ENCODE measurements around the gene FBXL13. TPM values are rescaled to one million over a fixed set of nuclear protein-coding genes. Genes with fewer than 3 reads are reported as not detected.
"Not testable (repeated sequence)": the region's sequence is repeated elsewhere in the genome, so short reads cannot be mapped to it uniquely, and the experiment has no call there.

FBXL13 gene
- total RNA-seq, 1 experiment from 2014 or later: 0.35 TPM

GRCh38 chr7:103059471-103059870 is 15.1 kb downstream of the FBXL13 start:
- POLR2A ChIA-PET: interaction anchor here (1.0 to 2.4 kb wide), 2 partner anchors 16 to 93 kb away, joined by 4 to 9 read pairs; partner anchors contain the start of gene ARMC10
- Mint-ChIP-seq H3K27me3 (ENCODE audit: insufficient read depth, unreplicated experiment) (no peaks in the 10 kb centered on the region), H3K4me1 (ENCODE audit: insufficient read depth, unreplicated experiment) (no peaks in the 10 kb centered on the region), H3K9me3 (ENCODE audit: unreplicated experiment) (no peaks in the 10 kb centered on the region), H3K4me3 (ENCODE audit: unreplicated experiment) (no peak overlapping the region), H3K36me3 (ENCODE audit: insufficient read depth, unreplicated experiment) (peaks cover 4% of the 10 kb centered on the region), H3K27ac (ENCODE audit: low read depth, unreplicated experiment) (no peak overlapping the region)
- DNase-seq (ENCODE audit: unreplicated experiment): no peak
- CTCF ChIA-PET: interaction anchor here (1.8 to 6.4 kb wide), 3 partner anchors 9 to 305 kb away, joined by 4 to 65 read pairs (median 6); partner anchors contain the start of genes ARMC10 and FBXL13
- BruUV-seq (replicated peaks): no TSS peak
- no peak for TF ChIP-seq CTCF (IDR thresholded peaks at IDR 0.05; ENCODE audit: unreplicated experiment)
- intact Hi-C loops (cut with micrococcal nuclease): no loop called here

DNA sequence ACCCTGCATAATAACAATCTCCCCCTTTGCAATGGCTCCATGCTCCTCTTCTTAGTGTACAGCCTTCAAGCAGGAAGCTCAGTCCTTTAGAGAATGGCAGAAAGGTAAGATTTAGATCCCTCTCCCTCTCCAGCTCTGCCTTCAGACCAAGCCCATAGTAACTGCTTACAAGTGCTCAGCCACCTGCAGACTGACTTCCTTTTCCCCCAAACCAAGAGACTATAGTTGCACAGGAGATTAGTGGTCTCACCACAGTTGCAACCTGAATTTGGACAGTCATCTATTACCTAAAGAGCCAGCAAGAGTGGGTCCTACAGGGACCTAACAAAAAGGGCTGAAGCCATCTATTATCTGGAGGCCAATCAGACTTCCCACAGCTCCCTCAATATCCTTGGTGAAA is 16.5 kb downstream of the FBXL13 start:
- intact Hi-C loops (cut with micrococcal nuclease): no loop called here
- Mint-ChIP-seq H3K4me3 (ENCODE audit: unreplicated experiment) (no peak overlapping the region), H3K9me3 (ENCODE audit: unreplicated experiment) (no peaks in the 10 kb centered on the region), H3K27me3 (ENCODE audit: insufficient read depth, unreplicated experiment) (no peaks in the 10 kb centered on the region), H3K4me1 (ENCODE audit: insufficient read depth, unreplicated experiment) (no peaks in the 10 kb centered on the region), H3K36me3 (ENCODE audit: insufficient read depth, unreplicated experiment) (peaks cover 14% of the 10 kb centered on the region), H3K27ac (ENCODE audit: low read depth, unreplicated experiment) (no peak overlapping the region)
- ChIA-PET CTCF (interaction anchor here (0.9 to 6.4 kb wide), 2 partner anchors 14 to 300 kb away, joined by 4 to 65 read pairs; partner anchors contain the start of genes ARMC10 and FBXL13), POLR2A (interaction anchor here (2.4 kb wide), 1 partner anchor 18 kb away, joined by 9 read pairs; the partner anchor contains the start of gene ARMC10)
- DNase-seq (ENCODE audit: unreplicated experiment): no peak
- BruUV-seq (replicated peaks): no TSS peak
- no peak for TF ChIP-seq CTCF (IDR thresholded peaks at IDR 0.05; ENCODE audit: unreplicated experiment)

- DNase-seq (ENCODE audit: unreplicated experiment); POLR2A ChIA-PET; H3K9me3 Mint-ChIP-seq (ENCODE audit: unreplicated experiment); H3K4me3 Mint-ChIP-seq (ENCODE audit: unreplicated experiment); H3K4me1 Mint-ChIP-seq (ENCODE audit: insufficient read depth, unreplicated experiment); BruUV-seq (replicated peaks); CTCF ChIA-PET; H3K27ac Mint-ChIP-seq (ENCODE audit: low read depth, unreplicated experiment); intact Hi-C loops (cut with micrococcal nuclease); H3K27me3 Mint-ChIP-seq (ENCODE audit: insufficient read depth, unreplicated experiment): not testable (repeated sequence)
- H3K36me3 Mint-ChIP-seq (ENCODE audit: insufficient read depth, unreplicated experiment): peaks cover 14% of the 10 kb centered on the region
Measured at GRCh38 chr7:103056006-103056405, 18.6 kb downstream of the FBXL13 start.

- Mint-ChIP-seq H3K27ac (ENCODE audit: low read depth, unreplicated experiment) (no peak overlapping the region), H3K9me3 (ENCODE audit: unreplicated experiment) (peaks cover 9% of the 10 kb centered on the region), H3K27me3 (ENCODE audit: insufficient read depth, unreplicated experiment) (no peaks in the 10 kb centered on the region), H3K36me3 (ENCODE audit: insufficient read depth, unreplicated experiment) (peaks cover 14% of the 10 kb centered on the region), H3K4me1 (ENCODE audit: insufficient read depth, unreplicated experiment) (no peaks in the 10 kb centered on the region), H3K4me3 (ENCODE audit: unreplicated experiment) (no peak overlapping the region)
- BruUV-seq (replicated peaks): no TSS peak
- ChIA-PET POLR2A (no interaction called here), CTCF (interaction anchor here (2.6 to 3.3 kb wide), 2 partner anchors 8 to 11 kb away, joined by 6 to 19 read pairs; no protein-coding TSS in a partner anchor)
- TF ChIP-seq CTCF (IDR thresholded peaks at IDR 0.05; ENCODE audit: unreplicated experiment): no peak
- intact Hi-C loops (cut with micrococcal nuclease): no loop called here
- no peak for DNase-seq (ENCODE audit: unreplicated experiment)
Measured at GRCh38 chr7:103051519-103051918, 23.1 kb downstream of the FBXL13 start.

All from MCF 10A (cell line).